HepG2 (cell line): ENCODE data around the gene MCC. TPM values are rescaled to one million over a fixed set of nuclear protein-coding genes. Genes with fewer than 3 reads are reported as not detected.

Experiments
- ASH2L ChIP-seq: fragments of 300-600, 200-600 bp; sonication (generic); IDR thresholded peaks from 2 replicates; pipeline ENCODE4 v1.7.0; 2017; ENCODE audit warnings: low read depth, mild to moderate bottlenecking, moderate library complexity, mixed read lengths, low read length; ENCODE audit not compliant: insufficient read length
- CBFB ChIP-seq: sonication (generic); formaldehyde crosslinking; IDR thresholded peaks from 2 replicates; pipeline ENCODE4 v1.4.0; 2020; ENCODE audit warnings: missing genetic modification reagents
- E2F5 ChIP-seq: sonication (generic); formaldehyde crosslinking; conservative IDR thresholded peaks from 2 replicates; pipeline ENCODE4 v1.4.0; 2020; ENCODE audit warnings: missing genetic modification reagents
- FOSL2 ChIP-seq: sonication (generic); formaldehyde crosslinking; IDR thresholded peaks from 2 replicates; pipeline ENCODE4 v1.4.0; 2020; ENCODE audit warnings: missing genetic modification reagents
- FOXA3 ChIP-seq: IDR thresholded peaks from 2 replicates; pipeline ENCODE4 v1.6.1; 2016; ENCODE audit warnings: missing genetic modification reagents, missing compliant biosample characterization
- HIC2 ChIP-seq: sonication (generic); formaldehyde crosslinking; IDR thresholded peaks from 2 replicates; pipeline ENCODE4 v1.9.0; 2022; ENCODE audit warnings: low read depth, missing genetic modification reagents
- IRF9 ChIP-seq: sonication (generic); formaldehyde crosslinking; IDR thresholded peaks from 2 replicates; pipeline ENCODE4 v1.8.0; 2022; ENCODE audit warnings: missing genetic modification reagents, mild to moderate bottlenecking, borderline replicate concordance
- KDM3A ChIP-seq: IDR thresholded peaks from 2 replicates; pipeline ENCODE4 v1.6.1; 2018; ENCODE audit warnings: low read depth, missing compliant biosample characterization
- KDM5A ChIP-seq: fragments of 200-600 bp; sonication (generic); IDR thresholded peaks from 2 replicates; pipeline ENCODE4 v1.7.0; 2018; ENCODE audit warnings: antibody characterized with exemption, mild to moderate bottlenecking, low read length, borderline replicate concordance
- MIXL1 ChIP-seq: IDR thresholded peaks from 2 replicates; pipeline ENCODE4 v1.6.1; 2016
- MXD1 ChIP-seq: sonication (generic); formaldehyde crosslinking; IDR thresholded peaks from 2 replicates; pipeline ENCODE4 v1.4.0; 2020; ENCODE audit warnings: mild to moderate bottlenecking, missing genetic modification reagents
- NCOA5 ChIP-seq: sonication (generic); formaldehyde crosslinking; IDR thresholded peaks from 2 replicates; pipeline ENCODE4 v1.4.0; 2020; ENCODE audit warnings: missing genetic modification reagents
- NR0B2 ChIP-seq: sonication (generic); formaldehyde crosslinking; IDR thresholded peaks from 2 replicates; pipeline ENCODE4 v1.4.0; 2020; ENCODE audit warnings: mild to moderate bottlenecking, missing genetic modification reagents
- SNAPC4 ChIP-seq: sonication (generic); formaldehyde crosslinking; IDR thresholded peaks from 2 replicates; pipeline ENCODE4 v1.4.0; 2020; ENCODE audit warnings: mild to moderate bottlenecking, missing genetic modification reagents
- SNRNP70 ChIP-seq: fragments of 200-400 bp; formaldehyde crosslinking; IDR thresholded peaks from 2 replicates; pipeline ENCODE4 v1.6.1; 2017; ENCODE audit warnings: mild to moderate bottlenecking, low read depth, low read length, moderate library complexity
- U2AF2 ChIP-seq: fragments of 200-400 bp; formaldehyde crosslinking; IDR thresholded peaks from 2 replicates; pipeline ENCODE4 v1.6.1; 2017; ENCODE audit warnings: low read depth, mild to moderate bottlenecking, low read length
- ZNF17 ChIP-seq: sonication (generic); formaldehyde crosslinking; IDR thresholded peaks from 2 replicates; pipeline ENCODE4 v1.5.0; 2020; ENCODE audit warnings: mild to moderate bottlenecking, missing genetic modification reagents
- ZNF335 ChIP-seq: sonication (generic); formaldehyde crosslinking; IDR thresholded peaks from 2 replicates; pipeline ENCODE4 v1.4.0; 2020; ENCODE audit warnings: missing genetic modification reagents
- ZNF431 ChIP-seq: sonication (generic); formaldehyde crosslinking; IDR thresholded peaks from 2 replicates; pipeline ENCODE4 v1.9.0; 2022; ENCODE audit warnings: missing genetic modification reagents, low read depth, mild to moderate bottlenecking, borderline replicate concordance
- ZNF570 ChIP-seq: sonication (generic); formaldehyde crosslinking; IDR thresholded peaks from 2 replicates; pipeline ENCODE4 v1.4.0; 2020; ENCODE audit warnings: mild to moderate bottlenecking, missing genetic modification reagents, borderline replicate concordance
- ZNF777 ChIP-seq: sonication (generic); formaldehyde crosslinking; IDR thresholded peaks from 2 replicates; pipeline ENCODE4 v1.4.0; 2020; ENCODE audit warnings: missing genetic modification reagents
- ZNF788 ChIP-seq: sonication (generic); formaldehyde crosslinking; IDR thresholded peaks from 2 replicates; pipeline ENCODE4 v1.5.0; 2020; ENCODE audit warnings: mild to moderate bottlenecking, missing genetic modification reagents, borderline replicate concordance
- polyA plus RNA-seq, 8 experiments: library from polyadenylated mRNA; depleted of rRNA in 3 of 8; stranded (reverse) in 7 of 8; unstranded in 1 of 8; fragments of >200 nt; fragmentation: Illumina TruSeq in 4 of 8; extraction: Trizol in 4 of 8; gene quantifications; 2 replicates each; pipeline versions ENCODE4 v1.2.1 to v1.2.3, GENCODE V29; 2011 to 2016; ENCODE audit warnings: low read depth in 4 of 8, missing spikeins in 1 of 8, mixed read lengths in 1 of 8; ENCODE audit not compliant: insufficient read depth in 1 of 8
- total RNA-seq, 5 experiments: library from RNA; depleted of rRNA; stranded (reverse); fragments of >200 nt; fragmentation: Illumina TruSeq; extraction: Trizol; gene quantifications; 2 replicates each; pipeline ENCODE4 v1.2.3, GENCODE V29; 2016; ENCODE audit warnings: low read depth in 1 of 5

The MCC gene
- total and polyA plus RNA-seq, 2 of the 13 experiments (the other 11 are each of a cell fraction or from before 2014, with no cell fraction given) = 0.55 to 2.4 TPM

- TF ChIP-seq SNAPC4 (CRISPR knock-in tag) = no peak
- no peak for TF ChIP-seq IRF9 (CRISPR knock-in tag)
- TF ChIP-seq KDM5A = no peak
- no peak for TF ChIP-seq SNRNP70
- TF ChIP-seq ZNF335 (CRISPR knock-in tag) = no peak
- no peak for TF ChIP-seq HIC2 (CRISPR knock-in tag)
- TF ChIP-seq ZNF431 = no peak
- TF ChIP-seq ZNF777 (CRISPR knock-in tag) = no peak
- TF ChIP-seq ZNF570 (CRISPR knock-in tag) = no peak
- TF ChIP-seq FOXA3 = no peak
- no peak for TF ChIP-seq NCOA5 (CRISPR knock-in tag)
- TF ChIP-seq ASH2L = no peak
- TF ChIP-seq KDM3A (CRISPR knock-in tag) = no peak
- no peak for TF ChIP-seq E2F5 (CRISPR knock-in tag)
- TF ChIP-seq NR0B2 = no peak
- peak; percentile 64 for TF ChIP-seq FOSL2 (CRISPR knock-in tag)
- TF ChIP-seq U2AF2 = no peak
- TF ChIP-seq MIXL1 = peak; percentile 51; the same call in 1 of the 2 replicates
- TF ChIP-seq ZNF788 = no peak
- TF ChIP-seq MXD1 (CRISPR knock-in tag) = no peak
- TF ChIP-seq CBFB (CRISPR knock-in tag) = no peak
- no peak for TF ChIP-seq ZNF17
Observed at GRCh38 chr5:113002423-113002822, 485.8 kb downstream of the MCC start (continued).
